Large intestine (tissue), 1 donor: Measurements from ENCODE around the gene DNTTIP2. TPM values are rescaled to one million over a fixed set of nuclear protein-coding genes. Genes with fewer than 3 reads are reported as not detected.

Source experiments
- polyA plus RNA-seq: library from polyadenylated mRNA; unstranded; fragments of 120-200 nt; gene quantifications from one replicate; pipeline ENCODE4 v1.2.1, GENCODE V29; 2013

DNTTIP2 gene
- polyA plus RNA-seq, 1 donor, result 47.1 TPM

Other genes with a start within 250 kb of the DNTTIP2 start
- 11.7 TPM for gene BCAR3, start 197.4 kb downstream of the DNTTIP2 start, polyA plus RNA-seq
- gene GCLM, start 30.2 kb upstream of the DNTTIP2 start, polyA plus RNA-seq, result 14.0 TPM
- 5.3 TPM for gene ABCA4, start 241.9 kb upstream of the DNTTIP2 start, polyA plus RNA-seq